HG02870 (cell line): Measurements from ENCODE around the gene FAM161B.

Source experiments
- ATAC-seq: cut with Tn5 transposase; IDR thresholded peaks from one replicate; pipeline ENCODE4 v1.9.1; 2021; ENCODE audit warnings: mild to moderate bottlenecking, moderate library complexity; ENCODE audit not compliant: unreplicated experiment

The FAM161B gene

DNA sequence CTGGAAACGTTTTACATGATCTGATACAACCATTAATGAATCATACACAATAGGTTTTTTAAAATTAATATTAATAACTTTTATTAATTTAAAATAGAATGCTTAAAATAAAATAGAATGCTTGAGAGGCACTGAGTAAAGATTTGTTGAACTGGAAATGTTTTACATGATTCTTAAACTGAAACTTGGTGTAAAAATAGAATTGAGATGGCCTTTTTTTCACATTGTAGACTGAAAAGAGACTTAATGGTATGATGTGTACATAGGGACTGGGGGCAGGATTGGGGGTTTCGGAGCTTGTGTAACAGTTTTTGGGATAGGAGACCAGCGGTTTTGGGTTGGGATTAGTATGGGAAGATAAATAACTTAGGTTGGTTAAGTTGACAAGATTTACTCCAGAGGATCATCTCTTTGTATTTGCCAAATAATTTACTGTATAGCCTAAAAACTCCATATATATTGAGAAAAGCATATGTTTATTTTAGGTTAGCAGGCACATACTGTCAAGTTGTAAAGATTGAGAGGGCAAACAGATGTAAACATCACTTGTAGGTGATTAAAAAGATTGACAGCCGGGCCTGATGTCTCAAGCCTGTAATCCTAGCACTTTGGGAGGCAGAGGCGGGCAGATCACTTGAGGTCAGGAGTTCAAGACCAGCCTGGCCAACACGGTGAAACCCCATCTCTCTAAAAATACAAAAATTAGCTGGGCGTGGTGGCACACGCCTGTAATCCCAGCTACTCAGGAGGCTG, 65.3 kb downstream of the FAM161B start:
- no peak for ATAC-seq
